Large intestine (tissue), 12 donors: ENCODE measurements around the gene TFR2. TPM values are rescaled to one million over a fixed set of nuclear protein-coding genes. Genes with fewer than 3 reads are reported as not detected.

Experiments
- DNase-seq, 2 donors: peaks; one replicate each; pipeline versions ENCODE4 v3.0.0 to v3.0.0-alpha.2; 2013
- H3K27ac ChIP-seq: one replicate; pipeline ENCODE4 v1.5.1; 2013; ENCODE audit warnings: low read length
- H3K27me3 ChIP-seq: 2 replicates; pipeline ENCODE4 v1.6.1; 2013; ENCODE audit warnings: low read length; ENCODE audit not compliant: control insufficient read depth, insufficient read depth
- H3K36me3 ChIP-seq: 2 replicates; pipeline ENCODE4 v1.6.1; 2013; ENCODE audit warnings: low read length; ENCODE audit not compliant: control insufficient read depth, insufficient read depth
- H3K4me1 ChIP-seq: one replicate; pipeline ENCODE4 v1.6.1; 2013; ENCODE audit warnings: low read length; ENCODE audit not compliant: control insufficient read depth, insufficient read depth
- H3K4me3 ChIP-seq: one replicate; pipeline ENCODE4 v1.5.1; 2013; ENCODE audit warnings: low read length
- H3K9me3 ChIP-seq: one replicate; pipeline ENCODE4 v1.6.1; 2013; ENCODE audit warnings: mild to moderate bottlenecking, low read depth, low read length, moderate library complexity; ENCODE audit not compliant: control insufficient read depth
- WGBS: methylation state at CpG from one replicate; pipeline ENCODE4 v1.1.5; 2013; ENCODE audit warnings: low lambda C conversion rate; ENCODE audit not compliant: insufficient coverage; 5-methylcytosine and 5-hydroxymethylcytosine counted together
- long read RNA-seq, 11 donors: transcript quantifications; one replicate each; lab custom pipeline, GENCODE V29; 2026
- polyA plus RNA-seq: library from polyadenylated mRNA; unstranded; fragments of 120-200 nt; gene quantifications from one replicate; pipeline ENCODE4 v1.2.1, GENCODE V29; 2013

The TFR2 gene
- 2.7 TPM for polyA plus RNA-seq
- long read RNA-seq, donor 1, result 0 reads
- long read RNA-seq, donor 2, partial matches to known transcripts, result 277 of 288 reads
- long read RNA-seq, donor 2, other reads (novel, unspliced or antisense), result 11 of 288 reads
- long read RNA-seq, donor 3, partial matches to known transcripts, result 538 of 561 reads
- long read RNA-seq, donor 3, other reads (novel, unspliced or antisense), result 23 of 561 reads
- long read RNA-seq, donor 4, result 0 reads
- long read RNA-seq, donor 5, result 0 reads
- long read RNA-seq, donor 6, result 0 reads
- long read RNA-seq, donor 7, result 0 reads
- long read RNA-seq, donor 8, partial matches to known transcripts, result 240 of 371 reads
- long read RNA-seq, donor 8, other reads (novel, unspliced or antisense), result 131 of 371 reads
- long read RNA-seq, donor 9, result 0 reads
- long read RNA-seq, donor 10, result 0 reads
- long read RNA-seq, donor 11, result 0 reads

GRCh38 chr7:100641463-100641859, at the start of gene TFR2:
TFR2 (minus strand) TSS chr7:100641552; CDS start chr7:100641509, 43 bp downstream.
- H3K36me3 ChIP-seq, result no peaks in the 10 kb centered on the region
- no CpG with 5 or more reads among the region's 10 CpGs for WGBS
- H3K27me3 ChIP-seq, result peaks cover 5% of the 10 kb centered on the region
- no peaks in the 10 kb centered on the region for H3K9me3 ChIP-seq
- peaks cover 15% of the 10 kb centered on the region for H3K4me1 ChIP-seq
- peak; percentile 46 to 64 for DNase-seq
- no peak within 1 kb of the TSS for H3K27ac ChIP-seq
- no peak within 1 kb of the TSS for H3K4me3 ChIP-seq

GRCh38 chr7:100689230-100690135, 48.1 kb upstream of the TFR2 start:
- Histone ChIP-seq H3K9me3 (no peaks in the 10 kb centered on the region), H3K27ac (no peak overlapping the region), H3K27me3 (no peaks in the 10 kb centered on the region), H3K4me3 (no peak overlapping the region), H3K36me3 (peaks cover 59% of the 10 kb centered on the region), H3K4me1 (peaks cover 22% of the 10 kb centered on the region)
- no CpG with 5 or more reads among the region's 18 CpGs for WGBS
- no peak for DNase-seq

- H3K36me3 ChIP-seq, result peaks cover 70% of the 10 kb centered on the region
- H3K4me3 ChIP-seq, result no peak overlapping the region
- peaks cover 22% of the 10 kb centered on the region for H3K4me1 ChIP-seq
- no peak for DNase-seq
- no CpG with 5 or more reads among the region's 16 CpGs for WGBS
- H3K27ac ChIP-seq, result no peak overlapping the region
- H3K9me3 ChIP-seq, result no peaks in the 10 kb centered on the region
- no peaks in the 10 kb centered on the region for H3K27me3 ChIP-seq
Observed at GRCh38 chr7:100688326-100688860, 47.0 kb upstream of the TFR2 start.

GRCh38 chr7:100687751-100688300, 46.5 kb upstream of the TFR2 start:
- Histone ChIP-seq H3K27me3 (no peaks in the 10 kb centered on the region), H3K9me3 (no peaks in the 10 kb centered on the region), H3K4me1 (peaks cover 21% of the 10 kb centered on the region), H3K27ac (no peak overlapping the region), H3K4me3 (no peak overlapping the region), H3K36me3 (peaks cover 75% of the 10 kb centered on the region)
- no CpG with 5 or more reads among the region's 25 CpGs for WGBS
- no peak for DNase-seq

- H3K36me3 ChIP-seq, result peaks cover 81% of the 10 kb centered on the region
- WGBS, result no CpG with 5 or more reads among the region's 22 CpGs
Observed at GRCh38 chr7:100687261-100687660, 45.9 kb upstream of the TFR2 start.

GRCh38 chr7:100686822-100687211, 45.5 kb upstream of the TFR2 start:
- Histone ChIP-seq H3K27ac (no peak overlapping the region), H3K4me3 (no peak overlapping the region), H3K9me3 (no peaks in the 10 kb centered on the region), H3K36me3 (peaks cover 85% of the 10 kb centered on the region), H3K27me3 (no peaks in the 10 kb centered on the region), H3K4me1 (peaks cover 11% of the 10 kb centered on the region)
- 100% methylated on average over 1 of the region's 17 CpGs for WGBS
- no peak for DNase-seq

More at GRCh38 chr7:100687261-100687660, 45.9 kb upstream of the TFR2 start:
- H3K27me3 ChIP-seq, result no peaks in the 10 kb centered on the region
- no peaks in the 10 kb centered on the region for H3K9me3 ChIP-seq
- H3K27ac ChIP-seq, result no peak overlapping the region
- no peak overlapping the region for H3K4me3 ChIP-seq
- H3K4me1 ChIP-seq, result peaks cover 15% of the 10 kb centered on the region
- no peak for DNase-seq

GRCh38 chr7:100686201-100686821, 45.0 kb upstream of the TFR2 start:
- no peak for DNase-seq
- no peak overlapping the region for H3K27ac ChIP-seq
- no CpG with 5 or more reads among the region's 33 CpGs for WGBS
- H3K27me3 ChIP-seq, result no peaks in the 10 kb centered on the region
- H3K36me3 ChIP-seq, result peaks cover 90% of the 10 kb centered on the region
- H3K9me3 ChIP-seq, result no peaks in the 10 kb centered on the region
- peaks cover 7% of the 10 kb centered on the region for H3K4me1 ChIP-seq
- no peak overlapping the region for H3K4me3 ChIP-seq

GRCh38 chr7:100685631-100686145, 44.3 kb upstream of the TFR2 start:
- Histone ChIP-seq H3K27ac (no peak overlapping the region), H3K27me3 (no peaks in the 10 kb centered on the region), H3K4me1 (peaks cover under 1% of the 10 kb centered on the region), H3K36me3 (peaks cover 90% of the 10 kb centered on the region), H3K4me3 (no peak overlapping the region), H3K9me3 (no peaks in the 10 kb centered on the region)
- DNase-seq, result no peak
- WGBS, result no CpG with 5 or more reads among the region's 17 CpGs

GRCh38 chr7:100685049-100685605, 43.8 kb upstream of the TFR2 start:
- no peaks in the 10 kb centered on the region for H3K9me3 ChIP-seq
- peaks cover under 1% of the 10 kb centered on the region for H3K4me1 ChIP-seq
- no peak for DNase-seq
- no peak overlapping the region for H3K27ac ChIP-seq
- no peaks in the 10 kb centered on the region for H3K27me3 ChIP-seq
- WGBS, result no CpG with 5 or more reads among the region's 18 CpGs
- no peak overlapping the region for H3K4me3 ChIP-seq
- peaks cover 95% of the 10 kb centered on the region for H3K36me3 ChIP-seq
